GM21619 (cell line): Measurements from ENCODE around the gene TUBG1.
"Not testable (repeated sequence)": the region's sequence is repeated elsewhere in the genome, so short reads cannot be mapped to it uniquely, and the experiment has no call there.

Source experiments
- ATAC-seq: cut with Tn5 transposase; IDR thresholded peaks from one replicate; pipeline ENCODE4 v1.9.1; 2021; ENCODE audit not compliant: unreplicated experiment

TUBG1 gene

GRCh38 chr17:42578282-42578869, 31.1 kb upstream of the TUBG1 start:
- ATAC-seq, result peak; percentile 45

GRCh38 chr17:42579794-42580551, 29.5 kb upstream of the TUBG1 start:
- ATAC-seq, result no peak

DNA sequence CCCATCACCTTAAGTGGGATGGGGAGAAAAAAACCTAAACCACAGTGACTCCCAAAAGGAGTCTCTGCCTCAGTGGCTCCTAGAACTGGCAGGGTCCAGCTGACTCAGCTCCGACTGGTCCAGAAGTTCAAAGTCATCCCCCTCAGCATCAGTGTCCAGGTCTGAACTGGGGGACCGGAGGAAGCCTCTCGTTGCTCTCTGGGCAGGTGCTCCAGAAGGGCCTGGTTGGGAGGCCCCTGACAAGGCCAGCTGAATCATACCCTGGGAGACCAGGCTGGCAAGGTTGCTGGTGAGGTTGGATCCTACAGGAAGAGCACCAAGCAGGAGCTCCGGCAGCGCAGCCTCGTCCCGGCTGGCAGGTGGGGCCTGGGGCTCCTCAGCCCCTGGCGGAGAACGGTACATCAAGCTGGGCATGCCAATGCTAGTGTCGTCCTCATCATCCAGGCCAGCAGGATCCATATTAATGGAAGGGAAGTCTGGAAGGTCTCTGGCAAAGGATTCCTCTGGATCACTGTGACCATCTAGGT, 27.7 kb upstream of the TUBG1 start:
- no peak for ATAC-seq

DNA sequence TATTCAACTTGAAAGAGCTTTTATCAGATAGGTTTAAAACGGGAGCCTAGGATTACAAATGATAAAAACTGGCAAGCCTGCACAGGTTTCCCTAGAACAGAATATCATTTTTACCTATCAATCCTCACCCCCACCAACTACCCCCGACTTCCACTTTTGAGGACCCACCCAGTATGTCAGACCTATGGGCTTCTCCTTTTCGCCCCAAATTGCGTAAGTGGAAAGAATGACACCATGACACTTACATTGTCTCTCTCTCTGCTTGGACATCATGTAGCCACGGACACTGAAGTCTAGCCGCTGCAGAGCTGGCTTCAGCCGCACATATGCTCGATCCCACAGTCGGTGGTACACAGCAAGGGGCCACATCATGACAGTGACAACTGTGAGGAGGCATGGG, 24.6 kb upstream of the TUBG1 start:
- no peak for ATAC-seq

DNA sequence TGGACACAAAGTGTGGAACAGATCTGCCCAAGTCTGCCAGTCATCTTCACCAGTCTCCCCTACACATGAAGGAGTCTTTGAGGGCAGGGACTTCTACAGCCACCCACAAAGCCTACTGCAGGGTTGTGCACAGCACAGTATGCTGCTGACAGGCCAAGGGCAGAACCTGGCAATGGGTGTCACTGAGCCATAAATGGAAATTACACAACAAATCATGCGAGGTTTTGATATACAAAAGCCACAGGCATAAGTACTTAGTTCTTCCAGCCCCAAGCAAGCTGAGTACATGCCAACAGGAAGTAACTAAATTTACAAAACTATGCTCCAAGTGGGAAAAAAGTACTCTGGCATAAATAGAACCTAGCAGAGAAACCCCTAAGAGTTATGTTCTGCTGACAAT, 24.1 kb upstream of the TUBG1 start:
- ATAC-seq, result no peak

DNA sequence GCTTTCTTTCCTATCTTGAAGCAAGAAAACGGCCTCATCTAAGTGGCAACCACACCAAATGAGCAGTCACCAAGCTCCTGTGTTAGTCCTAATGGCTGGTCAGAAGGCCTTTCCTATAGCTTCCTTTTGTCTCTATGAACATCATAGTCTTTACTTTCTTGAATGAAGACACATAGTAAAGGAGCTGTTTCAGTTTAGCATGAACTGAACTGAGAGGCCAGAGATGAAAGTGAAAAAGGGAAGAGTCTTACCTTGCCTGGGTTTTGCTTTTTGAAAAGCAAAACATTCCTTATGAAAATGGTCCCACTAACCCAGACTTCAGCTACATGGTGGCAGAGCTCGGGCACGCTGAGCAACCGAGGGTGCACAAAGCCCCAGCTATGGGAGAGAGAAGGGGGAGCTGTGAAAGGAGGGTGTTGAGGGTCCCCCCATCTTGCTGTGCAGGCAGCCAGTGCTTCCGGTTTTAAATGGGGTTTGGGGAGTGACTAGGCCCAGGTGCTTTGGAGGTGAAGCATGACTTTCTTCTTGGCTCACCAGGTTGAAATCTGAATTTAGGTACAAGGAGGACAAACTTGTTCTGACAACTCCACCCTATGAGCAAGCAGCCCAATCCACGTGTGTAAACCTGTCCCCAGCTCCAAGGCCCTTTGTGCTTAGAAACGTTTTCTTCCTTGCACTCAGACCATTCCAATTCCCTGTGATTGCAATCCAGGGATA, 22.8 kb upstream of the TUBG1 start:
- no peak for ATAC-seq

DNA sequence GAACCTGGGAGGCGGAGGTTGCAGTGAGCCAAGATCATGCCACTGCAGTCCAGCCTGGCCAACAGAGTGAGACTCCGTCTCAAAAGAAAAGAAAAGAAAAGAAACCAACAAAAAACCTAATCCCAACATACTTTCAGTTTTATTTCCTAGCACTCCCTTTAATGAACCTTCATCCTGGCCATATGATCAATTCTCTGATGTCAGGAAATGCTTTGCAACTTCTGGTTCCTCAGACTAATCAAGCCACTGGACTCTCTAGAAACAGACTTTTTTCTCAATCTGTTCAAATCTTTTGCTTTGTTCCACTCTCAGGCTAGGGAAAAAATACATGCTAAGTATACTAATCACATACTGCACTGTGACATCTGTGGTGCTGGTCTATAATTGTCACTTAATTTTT, 18.6 kb upstream of the TUBG1 start:
- ATAC-seq, result no peak

- ATAC-seq, result no peak
Measured at GRCh38 chr17:42591411-42591810, 18.1 kb upstream of the TUBG1 start.

- ATAC-seq, result no peak
Measured at GRCh38 chr17:42596386-42596785, 13.1 kb upstream of the TUBG1 start.

DNA sequence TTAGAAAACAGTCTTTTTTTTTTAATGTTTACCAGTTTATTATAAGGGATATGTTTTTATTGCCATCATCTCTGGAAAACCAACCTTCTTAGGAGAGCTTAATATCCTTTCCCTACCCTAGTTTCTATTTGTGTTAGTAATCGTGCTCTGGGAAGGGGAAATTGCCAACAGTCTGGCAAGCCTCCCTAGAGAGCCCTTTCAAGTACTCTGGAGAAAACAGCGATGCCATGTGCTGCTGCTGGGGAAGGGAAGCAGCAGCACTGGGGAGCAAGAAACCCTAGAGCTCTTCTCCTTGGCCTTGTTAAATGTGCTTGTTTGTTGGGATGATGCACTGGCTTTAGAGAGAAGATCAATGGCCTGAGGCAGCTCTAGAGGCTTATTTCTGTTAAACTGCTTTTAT, 10.6 kb upstream of the TUBG1 start:
- ATAC-seq, result no peak

DNA sequence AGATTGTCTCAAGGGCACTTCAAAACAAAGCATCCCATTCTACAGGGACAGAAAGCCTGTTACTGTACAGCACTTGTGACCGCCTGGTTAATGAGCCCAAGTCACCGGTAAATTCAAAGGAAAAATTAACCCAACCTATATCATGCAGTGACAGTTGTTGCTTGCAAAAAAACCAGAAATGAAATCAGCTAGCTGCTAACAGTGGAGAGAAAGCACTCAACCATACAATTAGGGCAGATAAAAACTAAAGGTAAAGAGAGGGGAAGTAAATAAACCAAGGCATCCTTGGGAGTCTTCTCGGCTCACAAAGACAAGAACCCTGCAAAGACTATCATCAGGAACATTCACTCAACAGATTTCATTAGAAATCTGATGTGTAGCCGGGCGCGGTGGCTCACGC, 6.2 kb upstream of the TUBG1 start:
- ATAC-seq, result no peak

- no peak for ATAC-seq
Measured at GRCh38 chr17:42607769-42608168, 1.7 kb upstream of the TUBG1 start.

DNA sequence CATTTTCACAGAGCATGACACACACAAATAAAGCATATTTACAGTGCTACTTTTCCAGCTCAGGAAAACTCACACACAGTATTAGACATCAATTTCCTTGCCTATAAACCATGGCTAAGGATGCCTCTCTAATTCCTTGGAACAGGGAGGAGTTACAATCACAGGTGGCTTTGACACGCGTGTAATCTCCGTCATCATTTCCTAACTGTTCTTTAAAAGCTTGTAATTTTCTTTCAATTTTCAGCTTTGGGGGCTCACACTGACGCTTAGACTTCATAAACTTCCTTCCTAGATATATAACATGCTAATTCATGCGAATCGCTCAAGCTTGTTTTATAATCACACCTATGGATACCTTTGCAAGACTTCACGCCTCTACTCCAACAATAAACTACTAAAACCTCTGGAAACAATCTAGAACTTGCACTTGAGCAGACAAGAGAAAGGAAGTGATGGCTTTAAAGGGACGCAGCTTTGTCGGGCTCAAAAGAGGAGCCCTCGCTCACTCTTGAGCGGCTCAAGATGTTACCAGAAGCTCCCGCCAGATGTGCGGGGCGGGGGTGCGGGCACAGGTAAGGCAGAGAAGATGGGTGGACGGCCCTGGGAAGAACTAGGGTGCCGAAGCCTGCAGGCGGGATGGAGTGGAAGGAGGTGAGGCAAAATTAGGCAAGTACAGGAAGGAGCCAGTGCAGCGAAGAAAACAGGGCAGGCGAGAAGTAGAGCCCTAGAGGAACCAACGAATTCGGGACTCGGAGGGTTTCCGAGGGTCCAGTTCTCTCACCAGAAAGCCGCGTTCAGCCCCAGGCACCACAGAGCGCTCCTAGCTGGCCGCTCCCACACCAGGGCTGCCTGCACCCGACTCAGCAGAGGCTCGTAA, 940 bp upstream of the TUBG1 start:
- peak; percentile 33 for ATAC-seq

DNA sequence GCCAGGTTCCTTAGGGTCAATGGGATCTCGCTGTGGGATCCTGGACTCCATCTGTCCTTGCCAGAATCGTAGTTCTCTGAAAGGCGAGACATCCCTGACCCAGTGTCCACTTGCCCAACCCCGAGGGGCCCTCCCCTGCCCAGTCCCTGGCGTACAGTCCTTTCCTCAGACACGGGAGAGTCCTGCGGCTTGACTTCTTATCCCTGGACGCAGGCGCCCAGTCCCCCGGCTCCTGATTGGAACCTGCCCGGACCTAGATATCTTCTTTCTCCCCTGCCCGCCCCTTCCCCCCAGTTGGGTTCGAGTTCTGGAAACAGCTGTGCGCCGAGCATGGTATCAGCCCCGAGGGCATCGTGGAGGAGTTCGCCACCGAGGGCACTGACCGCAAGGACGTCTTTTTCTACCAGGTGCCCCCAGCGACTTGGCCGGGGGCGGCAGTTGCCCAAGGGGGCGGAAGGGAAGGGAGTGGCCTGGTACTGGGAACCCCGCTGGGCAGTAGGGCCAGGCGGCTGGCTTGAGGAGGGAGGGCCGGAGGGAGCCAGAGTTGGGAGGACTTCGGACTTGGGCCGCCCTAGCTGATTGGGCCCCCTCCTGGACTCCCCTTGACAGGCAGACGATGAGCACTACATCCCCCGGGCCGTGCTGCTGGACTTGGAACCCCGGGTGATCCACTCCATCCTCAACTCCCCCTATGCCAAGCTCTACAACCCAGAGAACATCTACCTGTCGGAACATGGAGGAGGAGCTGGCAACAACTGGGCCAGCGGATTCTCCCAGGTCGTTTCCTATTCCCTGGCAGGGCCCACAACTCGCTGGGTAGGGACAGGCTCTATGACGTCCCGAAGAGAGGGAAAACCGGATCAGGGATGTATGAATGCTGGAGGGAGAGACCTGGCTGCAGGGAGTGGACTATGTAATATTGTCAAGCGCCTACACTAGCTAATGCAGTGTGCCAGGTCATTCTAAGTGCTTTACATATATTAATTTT, 625 bp downstream of the TUBG1 start:
- ATAC-seq, result peak; percentile 4

DNA sequence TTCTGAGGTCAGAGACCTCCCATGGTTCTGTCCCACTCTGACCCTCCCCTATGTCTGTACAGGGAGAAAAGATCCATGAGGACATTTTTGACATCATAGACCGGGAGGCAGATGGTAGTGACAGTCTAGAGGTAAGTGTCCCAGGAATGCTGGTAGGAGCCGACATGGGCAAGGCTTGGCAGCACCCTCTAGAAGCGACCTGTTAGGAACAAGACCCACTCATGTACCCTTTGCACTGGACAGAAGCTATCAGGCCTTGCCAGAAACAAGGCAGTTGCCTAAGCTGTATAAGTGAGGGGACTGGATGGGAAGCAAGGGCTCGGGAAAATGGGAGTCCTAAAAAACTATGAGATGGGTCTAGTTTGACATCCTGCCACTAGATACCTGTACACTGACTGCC, 2.5 kb downstream of the TUBG1 start:
- ATAC-seq, result no peak

DNA sequence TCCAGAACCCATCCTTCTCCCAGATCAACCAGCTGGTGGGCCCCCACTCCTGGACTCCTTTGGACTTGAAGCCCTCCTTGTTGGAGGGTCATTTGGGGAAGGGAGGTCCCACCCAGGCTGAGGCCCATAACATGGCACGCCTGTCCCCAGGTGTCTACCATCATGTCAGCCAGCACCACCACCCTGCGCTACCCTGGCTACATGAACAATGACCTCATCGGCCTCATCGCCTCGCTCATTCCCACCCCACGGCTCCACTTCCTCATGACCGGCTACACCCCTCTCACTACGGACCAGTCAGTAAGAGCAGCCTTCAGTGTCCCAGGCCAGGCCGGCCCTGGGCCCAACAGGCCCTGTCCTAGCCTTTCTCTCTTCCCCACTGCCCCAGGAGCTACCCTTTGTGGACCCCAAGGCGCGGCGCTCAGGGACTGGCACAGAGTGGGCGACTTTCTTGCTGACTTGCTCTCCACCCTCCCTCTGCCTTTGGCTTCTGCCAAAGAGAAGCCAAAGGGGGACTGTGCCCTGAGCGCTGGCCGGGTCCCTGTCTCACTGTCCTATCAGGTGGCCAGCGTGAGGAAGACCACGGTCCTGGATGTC, 4.3 kb downstream of the TUBG1 start:
- no peak for ATAC-seq

DNA sequence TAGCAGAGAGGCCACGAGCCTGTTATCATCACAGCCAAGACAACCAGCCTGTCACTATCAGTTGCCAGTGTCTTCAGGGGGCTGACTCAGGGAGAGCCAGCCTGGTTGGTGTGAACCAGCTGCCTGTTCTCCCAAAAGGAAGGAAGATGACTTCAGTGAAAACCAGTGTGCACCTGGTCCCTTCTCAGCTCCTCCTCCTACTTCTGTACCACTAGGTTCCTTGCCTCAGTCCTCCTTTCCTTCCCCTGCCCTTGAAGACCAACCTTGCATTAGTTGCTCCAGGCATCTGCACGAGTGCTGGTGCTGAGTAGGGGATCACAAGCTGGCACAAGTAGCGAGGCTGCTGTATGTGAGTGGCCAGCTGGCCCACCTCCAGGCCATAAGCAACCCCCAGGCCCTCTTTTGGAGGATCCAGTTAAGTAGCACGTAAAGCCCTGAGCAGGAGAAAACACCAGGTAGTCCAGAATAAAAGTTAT, 8.5 kb downstream of the TUBG1 start:
- ATAC-seq, result peak; percentile 5

GRCh38 chr17:42618442-42619150, 9.1 kb downstream of the TUBG1 start:
- ATAC-seq, result peak; percentile 68

DNA sequence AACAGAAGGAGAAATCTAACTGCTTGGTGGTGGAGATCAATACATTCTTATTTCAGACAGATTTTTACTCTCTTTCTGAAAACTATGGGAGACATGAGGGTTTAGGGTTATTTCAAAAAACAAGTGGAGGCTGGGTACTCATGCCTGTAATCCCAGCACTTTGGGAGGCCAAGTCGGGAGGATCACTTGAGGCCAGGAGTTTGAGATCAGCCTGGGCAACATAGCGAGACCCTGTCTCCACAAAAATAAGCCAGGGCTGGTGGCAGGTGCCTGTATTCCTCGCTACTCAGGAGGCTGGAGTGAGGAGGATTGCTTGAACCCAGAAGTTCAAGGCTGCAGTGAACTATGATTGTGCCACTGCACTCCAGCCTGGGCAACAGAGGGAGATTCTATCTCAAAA, 12.5 kb downstream of the TUBG1 start:
- not testable (repeated sequence) for ATAC-seq
